H1 (cell line): ENCODE results near the gene PRPF31. TPM values are rescaled to one million over a fixed set of nuclear protein-coding genes. Genes with fewer than 3 reads are reported as not detected.

Experiments used
- CTCF ChIA-PET: fragments of 300-600 bp; sonication (Branson Sonifier 250); formaldehyde crosslinking; loops from one replicate; lab custom pipeline; 2021; ENCODE audit not compliant: partially characterized antibody; lab: Charles Lee
- POLR2A ChIA-PET: fragments of 300-600 bp; sonication (Branson Sonifier 250); formaldehyde crosslinking; loops from one replicate; lab custom pipeline; 2021; ENCODE audit warnings: inconsistent platforms; ENCODE audit not compliant: partially characterized antibody; lab: Charles Lee
- DNase-seq, 2 experiments: peaks; one replicate each; pipeline versions ENCODE4 v3.0.0 to v3.0.0-alpha.2; 2010 to 2022; ENCODE audit warnings: low spot score in 2 of 2, low read depth in 1 of 2, mixed read lengths in 1 of 2
- FAIRE-seq: peaks from 2 replicates; lab custom pipeline; 2011; peaks lifted over from hg19 to GRCh38; lab: Jason Lieb, UNC
- H2AFZ ChIP-seq: 2 replicates; pipeline ENCODE4 v1.8.1; 2012; ENCODE audit warnings: low read length, inconsistent platforms
- H2AK5ac ChIP-seq: 2 replicates; pipeline ENCODE4 v1.6.1; 2013; ENCODE audit warnings: low read depth, low read length
- H2BK120ac ChIP-seq: replicated peaks from 2 replicates; pipeline ENCODE3; 2013; ENCODE audit warnings: low read depth, low read length, inconsistent platforms
- H2BK12ac ChIP-seq: 2 replicates; pipeline ENCODE4 v1.6.1; 2013; ENCODE audit warnings: low read depth, low read length
- H2BK15ac ChIP-seq: 2 replicates; pipeline ENCODE4 v1.6.1; 2013; ENCODE audit warnings: low read length
- H2BK20ac ChIP-seq: 2 replicates; pipeline ENCODE4 v1.6.1; 2013; ENCODE audit warnings: low read length
- H2BK5ac ChIP-seq: 2 replicates; pipeline ENCODE4 v1.6.1; 2013; ENCODE audit warnings: low read depth, low read length
- H3K14ac ChIP-seq: 2 replicates; pipeline ENCODE4 v1.6.1; 2013; ENCODE audit warnings: inconsistent platforms; ENCODE audit not compliant: insufficient read length
- H3K18ac ChIP-seq: 2 replicates; pipeline ENCODE4 v1.6.1; 2013; ENCODE audit warnings: low read length; ENCODE audit errors: extremely low read depth
- H3K23ac ChIP-seq: 2 replicates; pipeline ENCODE4 v1.6.1; 2013; ENCODE audit warnings: inconsistent platforms; ENCODE audit not compliant: insufficient read length
- H3K23me2 ChIP-seq: 2 replicates; pipeline ENCODE4 v1.6.1; 2013; ENCODE audit warnings: low read depth, low read length
- H3K27ac ChIP-seq: 2 replicates; pipeline ENCODE4 v1.6.1; 2011; ENCODE audit warnings: low read depth, low read length, inconsistent platforms
- H3K27me3 ChIP-seq, 4 experiments: replicated peaks in 1 of 4; 1 replicate in 1 of 4; 2 replicates in 3 of 4; pipeline versions ENCODE4 v1.6.1 to v1.8.1; 2011 to 2013; ENCODE audit warnings: low read length in 3 of 4, mild to moderate bottlenecking in 3 of 4, inconsistent platforms in 2 of 4, mixed read lengths in 2 of 4, moderate library complexity in 1 of 4; ENCODE audit not compliant: control insufficient read depth in 3 of 4, insufficient read depth in 3 of 4; ENCODE audit errors: extremely low read depth in 1 of 4
- H3K36me3 ChIP-seq, 4 experiments: 2 replicates each; pipeline versions ENCODE4 v1.6.1 to v1.8.1; 2011 to 2013; ENCODE audit warnings: mild to moderate bottlenecking in 4 of 4, low read length in 3 of 4, moderate library complexity in 2 of 4, control low read depth in 1 of 4, inconsistent platforms in 1 of 4; ENCODE audit not compliant: insufficient read depth in 4 of 4, control insufficient read depth in 2 of 4
- H3K4ac ChIP-seq: replicated peaks from 2 replicates; pipeline ENCODE3; 2013; ENCODE audit warnings: low read length, low read depth, mixed read lengths, inconsistent platforms; ENCODE audit not compliant: insufficient read length
- H3K4me1 ChIP-seq, 4 experiments: replicated peaks in 1 of 4; 1 replicate in 1 of 4; 2 replicates in 3 of 4; pipeline versions ENCODE4 v1.6.1 to v1.8.1; 2011 to 2013; ENCODE audit warnings: low read length in 3 of 4, inconsistent platforms in 2 of 4, mixed read lengths in 1 of 4; ENCODE audit not compliant: insufficient read depth in 4 of 4, control insufficient read depth in 3 of 4
- H3K4me2 ChIP-seq, 2 experiments: 2 replicates each; pipeline versions ENCODE4 v1.6.1 to v1.8.1; 2011 to 2013; ENCODE audit warnings: low read depth in 2 of 2, low read length in 2 of 2, control low read depth in 1 of 2, inconsistent platforms in 1 of 2, mild to moderate bottlenecking in 1 of 2; ENCODE audit not compliant: insufficient read depth in 1 of 2
- H3K4me3 ChIP-seq, 4 experiments: fragments of 200-600, 300-600 bp in 1 of 4; sonication (generic), shearing (Covaris generic), sonication (Bioruptor Twin) in 1 of 4; 2 replicates each; pipeline versions ENCODE4 v1.5.1 to v1.8.1; 2011 to 2016; ENCODE audit warnings: low read length in 4 of 4, low read depth in 3 of 4, control low read depth in 2 of 4, inconsistent platforms in 2 of 4, mild to moderate bottlenecking in 2 of 4, mixed read lengths in 1 of 4, moderate library complexity in 1 of 4; ENCODE audit not compliant: insufficient read depth in 2 of 4; ENCODE audit errors: extremely low read depth in 1 of 4
- H3K56ac ChIP-seq: replicated peaks from 2 replicates; pipeline ENCODE3; 2013; ENCODE audit warnings: low read depth, mild to moderate bottlenecking, mixed read lengths, low read length, inconsistent platforms; ENCODE audit not compliant: insufficient read length
- H3K79me1 ChIP-seq: 2 replicates; pipeline ENCODE4 v1.6.1; 2013; ENCODE audit warnings: low read depth, low read length, control low read depth
- H3K79me2 ChIP-seq, 2 experiments: 2 replicates each; pipeline versions ENCODE4 v1.6.1 to v1.8.1; 2012 to 2013; ENCODE audit warnings: low read length in 2 of 2, mild to moderate bottlenecking in 2 of 2, inconsistent platforms in 1 of 2; ENCODE audit not compliant: insufficient read depth in 2 of 2, control insufficient read depth in 1 of 2
- H3K9ac ChIP-seq, 4 experiments: replicated peaks in 1 of 4; 1 replicate in 1 of 4; 2 replicates in 3 of 4; pipeline versions ENCODE4 v1.6.1 to v1.8.1; 2011 to 2013; ENCODE audit warnings: low read depth in 3 of 4, low read length in 3 of 4, control low read depth in 2 of 4, mild to moderate bottlenecking in 2 of 4, moderate library complexity in 2 of 4, inconsistent platforms in 1 of 4; ENCODE audit errors: extremely low read depth in 1 of 4
- H3K9me3 ChIP-seq, 2 experiments: 2 replicates each; pipeline versions ENCODE4 v1.6.1 to v1.8.1; 2012 to 2013; ENCODE audit warnings: mild to moderate bottlenecking in 2 of 2, moderate library complexity in 2 of 2, control low read depth in 1 of 2, inconsistent platforms in 1 of 2, low read depth in 1 of 2, low read length in 1 of 2, mixed read lengths in 1 of 2; ENCODE audit not compliant: insufficient read depth in 2 of 2
- H4K20me1 ChIP-seq, 2 experiments: replicated peaks in 1 of 2; 2 replicates each; pipeline versions ENCODE3 to v1.8.1; 2011 to 2013; ENCODE audit warnings: inconsistent platforms in 2 of 2, low read length in 2 of 2, mild to moderate bottlenecking in 1 of 2; ENCODE audit not compliant: insufficient read depth in 2 of 2, control insufficient read depth in 1 of 2
- H4K5ac ChIP-seq: 2 replicates; pipeline ENCODE4 v1.6.1; 2013; ENCODE audit warnings: low read length, low read depth, mixed read lengths, inconsistent platforms; ENCODE audit not compliant: insufficient read length
- H4K8ac ChIP-seq: 2 replicates; pipeline ENCODE4 v1.8.0; 2013; ENCODE audit warnings: mild to moderate bottlenecking, moderate library complexity, low read length, inconsistent platforms; ENCODE audit not compliant: insufficient read depth; ENCODE audit errors: extremely low read depth
- H4K91ac ChIP-seq: replicated peaks from 2 replicates; pipeline ENCODE3; 2013; ENCODE audit warnings: low read length, mixed read lengths, inconsistent platforms; ENCODE audit not compliant: insufficient read length
- GABPA ChIP-seq: IDR thresholded peaks from 2 replicates; pipeline ENCODE4 v1.6.1; 2011; ENCODE audit warnings: mild to moderate bottlenecking, low read length, moderate library complexity, borderline replicate concordance; ENCODE audit not compliant: insufficient read depth
- RFX5 ChIP-seq: IDR thresholded peaks from 2 replicates; pipeline ENCODE4 v1.6.1; 2011; ENCODE audit warnings: low read depth, low read length, improper control_type of control experiment, borderline replicate concordance
- SRF ChIP-seq: IDR thresholded peaks from 2 replicates; pipeline ENCODE4 v1.6.1; 2011; ENCODE audit warnings: mild to moderate bottlenecking, low read depth, low read length, moderate library complexity
- TCF12 ChIP-seq: IDR thresholded peaks from 2 replicates; pipeline ENCODE4 v1.6.1; 2011; ENCODE audit warnings: low read depth, mild to moderate bottlenecking, low read length
- WGBS, 2 experiments: shearing (Covaris generic) in 1 of 2; methylation state at CpG; one replicate each; pipeline versions ENCODE4 v1.1.6 to v1.1.7; 2013 to 2015; ENCODE audit warnings: low lambda C conversion rate in 2 of 2, mixed read lengths in 2 of 2, inconsistent platforms in 1 of 2, low coverage in 1 of 2, missing lambda C conversion rate in 1 of 2; ENCODE audit not compliant: insufficient replicate concordance in 2 of 2, insufficient coverage in 1 of 2, insufficient read length in 1 of 2; ENCODE audit errors: extremely low coverage in 1 of 2, missing lambda C conversion rate in 1 of 2; 5-methylcytosine and 5-hydroxymethylcytosine counted together
- polyA plus RNA-seq, 7 experiments: library from polyadenylated mRNA; depleted of rRNA in 3 of 7; stranded (reverse) in 5 of 7; unstranded in 2 of 7; fragments of >200 nt in 5 of 7; fragments of 200-250 nt in 2 of 7; gene quantifications; 1 replicate in 5 of 7; 2 replicates in 1 of 7; 4 replicates in 1 of 7; pipeline versions ENCODE4 v1.2.1 to v1.2.3, GENCODE V29; 2011 to 2013; ENCODE audit warnings: missing spikeins in 2 of 7, mixed read lengths in 2 of 7
- total RNA-seq: library from RNA; stranded (reverse); fragmentation: NEBNext Ultra II Directional; extraction: Animal tissue kit (Norgen Biotek cat#: 25700); gene quantifications from 2 replicates; pipeline ENCODE4 v1.2.1, GENCODE V29; 2021
- TF ChIP-seq, protein P1 (sequence below): IDR thresholded peaks from 2 replicates; pipeline ENCODE4 v1.6.1; 2012; ENCODE audit warnings: inconsistent platforms

The PRPF31 gene
- total and polyA plus RNA-seq, 2 of the 8 experiments (the other 6 are each of a cell fraction or from before 2014, with no cell fraction given), result 51.1 to 97.4 TPM

DNA sequence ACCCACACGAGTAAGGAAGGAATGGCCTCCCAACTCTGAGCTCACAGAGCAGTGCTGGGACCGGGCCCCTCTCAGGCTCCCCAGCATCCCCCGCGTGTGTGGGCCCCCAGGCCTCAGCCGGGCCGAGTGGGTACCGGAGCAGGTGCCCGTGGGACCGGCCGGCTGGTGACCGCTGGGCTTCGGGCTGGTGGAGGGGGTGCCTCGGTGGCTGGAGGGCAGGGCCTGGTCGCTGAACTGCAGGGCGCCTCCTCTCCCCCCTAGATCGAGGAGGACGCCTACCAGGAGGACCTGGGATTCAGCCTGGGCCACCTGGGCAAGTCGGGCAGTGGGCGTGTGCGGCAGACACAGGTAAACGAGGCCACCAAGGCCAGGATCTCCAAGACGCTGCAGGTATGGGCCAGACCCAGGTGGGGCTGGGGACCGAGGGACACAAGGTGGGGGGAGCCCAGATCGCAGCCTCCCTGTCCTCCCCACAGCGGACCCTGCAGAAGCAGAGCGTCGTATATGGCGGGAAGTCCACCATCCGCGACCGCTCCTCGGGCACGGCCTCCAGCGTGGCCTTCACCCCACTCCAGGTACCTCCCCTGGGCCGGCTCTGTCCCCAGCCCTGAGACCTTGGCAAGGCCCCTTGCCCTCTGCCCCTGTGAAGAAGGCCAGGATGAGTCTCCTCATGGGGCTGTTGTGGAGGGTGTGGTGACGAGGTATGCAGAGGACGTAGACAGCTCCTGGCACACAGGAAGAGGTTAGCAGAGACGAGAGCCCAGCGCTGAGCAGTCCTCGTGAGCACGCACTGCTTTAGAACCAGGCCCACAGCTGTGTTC lies 13.5 kb downstream of the PRPF31 start:
- DNase-seq (no peak), FAIRE-seq (no peak)
- H3K23me2 ChIP-seq, result peaks cover 3% of the 10 kb centered on the region; the same call in 1 of the 2 replicates
- no peaks in the 10 kb centered on the region for H3K79me2 ChIP-seq
- no peak overlapping the region for H2AK5ac ChIP-seq
- no peak overlapping the region for H2BK20ac ChIP-seq
- no peak overlapping the region for H3K9ac ChIP-seq
- WGBS, 2 experiments, result 94% methylated on average over 27 of the region's 41 CpGs; no CpG with 5 or more reads in 1 of the 2 experiments
- H3K79me1 ChIP-seq, result no peaks in the 10 kb centered on the region
- no peak overlapping the region for H4K91ac ChIP-seq
- no peak overlapping the region for H3K4me2 ChIP-seq
- no peaks in the 10 kb centered on the region for H3K4me1 ChIP-seq
- no peak overlapping the region for H2BK12ac ChIP-seq
- H4K5ac ChIP-seq, result no peak overlapping the region
- no peak overlapping the region for H3K18ac ChIP-seq
- H2BK15ac ChIP-seq, result no peak overlapping the region
- no peak overlapping the region for H3K27ac ChIP-seq
- no peak overlapping the region; the same call in 1 of the 2 replicates for H4K8ac ChIP-seq
- H2BK5ac ChIP-seq, result no peak overlapping the region
- H4K20me1 ChIP-seq, result peaks cover 0 to 7% of the 10 kb centered on the region in 2 experiments
- no peak for TF ChIP-seq RFX5
- no peak for TF ChIP-seq TCF12
- TF ChIP-seq, protein P1, sequence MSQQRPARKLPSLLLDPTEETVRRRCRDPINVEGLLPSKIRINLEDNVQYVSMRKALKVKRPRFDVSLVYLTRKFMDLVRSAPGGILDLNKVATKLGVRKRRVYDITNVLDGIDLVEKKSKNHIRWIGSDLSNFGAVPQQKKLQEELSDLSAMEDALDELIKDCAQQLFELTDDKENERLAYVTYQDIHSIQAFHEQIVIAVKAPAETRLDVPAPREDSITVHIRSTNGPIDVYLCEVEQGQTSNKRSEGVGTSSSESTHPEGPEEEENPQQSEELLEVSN, result no peak
- TF ChIP-seq SRF, result no peak
- no peak for TF ChIP-seq GABPA
- H3K36me3 ChIP-seq, result peaks cover 17 to 70% (median 33%) of the 10 kb centered on the region in 4 experiments
- no peak overlapping the region for H3K14ac ChIP-seq
- H3K9me3 ChIP-seq, result peaks cover 3 to 10% of the 10 kb centered on the region in 2 experiments; a peak in 3 of 4 replicates
- ChIA-PET POLR2A (interaction anchor here (0.6 to 1.6 kb wide), 5 partner anchors 7 to 13 kb away, joined by 3 to 8 read pairs (median 4); partner anchors contain the start of genes CNOT3, PRPF31 and TFPT), CTCF (interaction anchor here (0.9 kb wide), 1 partner anchor 14 kb away, joined by 3 read pairs; no protein-coding TSS in a partner anchor)
- no peak overlapping the region for H3K4me3 ChIP-seq
- no peaks in the 10 kb centered on the region for H3K27me3 ChIP-seq
- H3K23ac ChIP-seq, result no peak overlapping the region
- H2BK120ac ChIP-seq, result no peak overlapping the region
- H3K56ac ChIP-seq, result no peak overlapping the region
- no peak overlapping the region for H2AFZ ChIP-seq
- H3K4ac ChIP-seq, result no peak overlapping the region
